NCI-H128 (cell line): ENCODE measurements around the gene DLX2.
"Not testable (repeated sequence)": the region's sequence is repeated elsewhere in the genome, so short reads cannot be mapped to it uniquely, and the experiment has no call there.

Experiments used
- DNase-seq: peaks from one replicate; lab custom pipeline; 2025; ENCODE audit not compliant: unreplicated experiment; lab: John Stamatoyannopoulos, UW

The DLX2 gene

DNA sequence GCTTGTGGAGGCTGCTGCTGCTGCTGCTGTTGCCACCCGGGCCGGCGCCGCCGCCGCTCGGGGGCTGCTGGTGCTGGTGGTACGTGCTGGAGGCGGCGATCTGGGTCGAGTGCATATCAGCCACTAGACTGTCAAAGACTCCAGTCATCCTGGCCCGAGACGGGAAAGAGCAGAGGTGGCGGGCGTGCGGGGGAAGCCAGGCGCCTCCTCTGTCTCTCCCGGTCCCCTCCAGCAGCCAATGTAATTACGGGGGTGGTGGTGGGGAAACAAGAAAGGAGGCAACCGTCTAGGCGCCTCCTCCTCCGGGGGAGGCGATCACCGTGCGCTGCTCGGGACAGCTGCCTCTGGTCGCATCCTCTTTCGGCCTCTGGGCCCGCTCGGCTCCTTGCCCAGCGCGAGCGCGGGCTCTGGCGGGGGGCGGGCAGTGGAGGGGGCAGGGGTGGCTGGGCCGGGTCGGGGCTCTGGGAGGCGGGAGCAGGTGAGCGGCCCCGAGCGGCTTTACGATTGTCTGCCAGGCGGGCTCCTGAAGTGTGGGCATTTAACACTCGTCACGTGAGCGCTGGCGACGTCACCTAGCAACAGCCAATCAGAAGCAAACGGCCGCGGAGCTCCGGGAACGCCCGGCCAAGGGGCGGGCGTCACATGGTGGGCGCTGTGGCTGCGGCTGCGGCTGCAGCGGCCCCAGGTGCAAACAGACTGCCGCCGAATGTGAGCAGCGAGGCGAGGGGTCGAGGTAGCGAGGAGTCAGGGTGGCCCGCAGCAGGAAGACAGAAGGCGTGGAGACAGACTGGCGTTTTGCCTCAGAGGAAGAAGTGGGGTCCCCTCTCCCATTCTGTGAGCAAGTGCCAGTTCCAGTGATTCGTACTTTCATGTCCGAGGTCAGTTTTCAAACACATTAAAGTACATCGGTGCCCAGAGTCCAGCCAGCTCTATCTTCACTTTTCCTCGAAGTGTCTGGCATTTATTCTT is at the start of gene DLX2:
Gene DLX2, minus strand, starts transcription at position 510 of the 969 bp plus-strand sequence. Its CDS starts 362 bp downstream, at position 148.
- DNase-seq, result peak; percentile 79

GRCh38 chr2:172147944-172148650 is 45.4 kb upstream of the DLX2 start:
- DNase-seq, result no peak

GRCh38 chr2:172143817-172144216 is 41.1 kb upstream of the DLX2 start:
- no peak for DNase-seq

- not testable (repeated sequence) for DNase-seq
These were observed 36.0 kb upstream of the DLX2 start for GRCh38 chr2:172138727-172139126.

DNA sequence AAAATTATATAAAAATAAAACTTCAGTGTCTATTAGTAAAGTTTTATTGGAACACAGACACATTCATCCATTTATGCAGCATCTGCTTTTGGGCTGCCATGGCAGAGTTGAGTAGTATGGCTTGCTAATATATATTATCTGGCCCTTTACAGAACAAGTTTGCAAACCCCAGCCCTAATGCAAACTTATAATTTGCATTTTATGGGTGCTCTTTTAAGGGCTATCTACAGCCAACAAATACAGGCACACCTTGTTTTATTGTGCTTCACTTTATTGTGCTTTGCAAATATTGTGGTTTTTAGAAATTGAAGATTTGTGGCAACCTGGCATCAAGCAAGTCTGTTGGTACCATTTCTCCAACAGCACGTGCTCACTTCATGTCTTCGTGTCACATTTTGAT is 35.2 kb upstream of the DLX2 start:
- DNase-seq, result no peak

- DNase-seq, result no peak
These were observed 34.4 kb upstream of the DLX2 start for GRCh38 chr2:172137109-172137508.

GRCh38 chr2:172135446-172135845 is 32.7 kb upstream of the DLX2 start:
- no peak for DNase-seq

DNA sequence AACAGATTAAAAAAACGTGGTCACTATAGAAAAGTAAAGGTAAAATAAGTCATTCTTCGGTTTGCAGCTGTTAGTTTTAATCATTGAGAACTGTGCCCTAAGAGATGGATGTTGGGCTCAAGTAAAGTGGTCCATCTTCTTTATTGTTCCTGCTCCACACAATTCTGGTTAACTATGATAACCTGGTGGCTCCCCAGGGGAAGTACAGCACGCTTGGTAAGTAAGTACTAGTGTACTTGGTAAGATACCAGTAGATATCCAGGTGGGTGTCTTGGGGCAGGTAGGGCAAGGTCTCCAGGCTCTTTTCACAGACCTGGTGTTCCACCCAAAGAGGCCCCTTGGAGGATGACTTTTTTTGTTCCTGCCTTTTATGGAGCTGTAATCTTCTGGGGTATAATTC is 31.6 kb upstream of the DLX2 start:
- DNase-seq, result no peak

DNA sequence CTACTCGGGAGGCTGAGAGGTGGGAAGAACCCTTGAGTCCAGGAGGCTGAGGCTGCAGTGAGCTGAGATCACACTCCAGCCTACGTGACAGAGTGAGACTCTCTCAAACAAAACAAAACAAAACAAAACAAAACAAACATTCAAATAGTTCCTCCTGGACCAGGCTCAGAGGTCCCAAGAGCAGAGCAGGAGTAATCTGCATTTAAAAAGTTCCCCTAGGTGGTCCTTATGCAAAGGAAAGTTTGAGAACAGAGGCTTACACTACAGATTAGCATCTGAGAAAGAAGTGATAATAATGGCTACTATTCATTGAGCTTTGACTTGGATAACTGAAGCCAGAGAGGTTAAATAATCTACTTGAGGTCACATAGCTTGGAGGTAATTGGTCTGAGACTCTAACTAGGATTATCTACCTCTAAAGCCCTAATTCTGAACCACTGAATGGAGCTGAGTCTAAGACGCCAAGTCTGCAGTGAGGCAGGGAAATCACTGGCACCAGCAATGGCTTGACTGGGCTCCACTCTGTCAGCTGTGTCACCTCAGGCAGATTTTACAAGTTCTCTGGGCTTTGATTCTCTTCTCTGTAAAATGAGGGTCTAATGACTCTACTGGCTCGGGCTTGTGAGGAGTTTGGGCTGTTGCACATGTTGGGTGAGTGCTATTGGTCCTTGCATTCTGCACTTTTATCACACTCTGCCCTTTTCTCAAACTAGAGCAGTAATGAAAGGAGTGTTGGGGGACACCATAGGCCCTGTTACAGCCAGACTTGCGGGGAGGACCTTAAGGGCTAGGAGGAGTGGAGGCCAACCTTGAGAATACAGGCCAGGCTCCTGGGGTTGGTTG is 29.2 kb upstream of the DLX2 start:
- no peak for DNase-seq

DNA sequence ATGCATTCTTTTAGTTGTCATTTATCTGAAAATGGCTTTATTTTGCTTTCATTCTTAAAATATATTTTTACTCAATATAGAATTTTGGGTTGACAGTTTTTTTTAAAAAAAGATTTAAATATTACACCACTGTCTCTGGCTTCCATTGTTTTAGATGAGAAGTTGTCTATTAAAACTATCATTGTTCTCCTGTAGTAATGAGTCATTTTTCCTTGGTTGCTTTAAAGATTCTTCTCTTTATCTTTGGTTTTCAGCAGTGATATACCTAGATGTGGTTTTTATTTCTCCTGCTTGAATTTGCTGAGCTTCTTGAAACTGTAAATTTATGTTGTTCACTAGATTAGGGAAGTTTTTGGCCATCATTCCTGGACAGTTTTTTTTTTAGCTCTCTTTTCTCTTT is 26.7 kb upstream of the DLX2 start:
- no peak for DNase-seq

DNA sequence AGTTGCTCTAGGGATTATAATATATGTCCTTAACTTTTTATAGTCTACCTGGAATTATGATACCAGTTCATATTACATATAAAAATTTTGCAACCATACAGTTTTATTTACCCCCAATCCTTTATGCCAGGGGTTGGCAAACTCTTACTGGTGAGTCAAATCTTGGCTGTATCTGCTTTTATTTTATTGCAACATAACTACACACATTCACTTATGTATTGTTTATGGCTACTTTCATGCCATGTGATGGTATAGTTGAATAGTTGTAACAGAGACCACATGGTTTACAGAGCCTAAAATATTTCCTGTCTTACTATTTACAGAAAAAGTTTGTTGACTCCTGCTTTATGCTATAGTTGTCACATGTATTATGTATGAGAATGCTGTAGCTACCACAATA is 25.8 kb upstream of the DLX2 start:
- no peak for DNase-seq

DNA sequence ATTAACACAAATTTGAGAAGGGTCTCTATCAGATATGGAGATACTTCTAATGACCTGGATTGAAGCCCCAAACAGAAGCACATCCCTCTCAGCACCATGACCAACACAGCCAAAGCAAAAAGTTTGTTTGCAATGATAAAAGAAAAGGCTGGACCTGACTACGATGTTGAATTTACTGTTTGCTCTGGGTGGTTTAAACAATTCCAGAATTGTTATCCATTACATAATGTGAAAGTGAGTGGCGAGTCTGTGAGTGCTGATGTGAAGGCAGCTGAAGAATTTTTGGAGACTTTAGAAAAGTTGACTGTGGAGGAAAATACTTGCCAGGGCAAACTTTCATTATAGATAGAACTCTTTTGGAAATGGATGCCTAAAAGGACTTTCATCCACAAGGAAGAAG is 17.4 kb upstream of the DLX2 start:
- DNase-seq, result no peak

- DNase-seq, result no peak
These were observed 16.4 kb upstream of the DLX2 start for GRCh38 chr2:172119089-172119488.

GRCh38 chr2:172116107-172116506 is 13.4 kb upstream of the DLX2 start:
- no peak for DNase-seq

DNA sequence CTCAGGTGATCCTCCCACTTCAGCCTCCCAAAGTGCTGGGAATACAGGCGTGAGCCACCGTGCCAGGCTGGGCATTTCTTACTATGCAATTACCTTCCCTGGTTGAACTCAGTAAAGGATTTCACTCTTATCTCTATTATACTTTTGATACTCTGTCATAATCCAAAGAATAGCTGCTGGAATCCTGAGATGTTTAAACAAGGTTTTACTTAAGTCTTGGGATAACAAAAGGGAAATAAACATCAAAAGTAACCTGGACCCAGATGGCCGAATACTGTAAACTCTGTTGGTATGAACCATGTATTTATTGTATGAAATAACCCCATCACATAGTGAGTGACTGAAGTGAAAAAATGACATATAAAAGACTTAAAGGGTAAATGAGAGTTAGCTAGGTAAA is 11.9 kb upstream of the DLX2 start:
- no peak for DNase-seq

- not testable (repeated sequence) for DNase-seq
These were observed 11.5 kb upstream of the DLX2 start for GRCh38 chr2:172114176-172114575.

GRCh38 chr2:172113617-172114016 is 10.9 kb upstream of the DLX2 start:
- no peak for DNase-seq

DNA sequence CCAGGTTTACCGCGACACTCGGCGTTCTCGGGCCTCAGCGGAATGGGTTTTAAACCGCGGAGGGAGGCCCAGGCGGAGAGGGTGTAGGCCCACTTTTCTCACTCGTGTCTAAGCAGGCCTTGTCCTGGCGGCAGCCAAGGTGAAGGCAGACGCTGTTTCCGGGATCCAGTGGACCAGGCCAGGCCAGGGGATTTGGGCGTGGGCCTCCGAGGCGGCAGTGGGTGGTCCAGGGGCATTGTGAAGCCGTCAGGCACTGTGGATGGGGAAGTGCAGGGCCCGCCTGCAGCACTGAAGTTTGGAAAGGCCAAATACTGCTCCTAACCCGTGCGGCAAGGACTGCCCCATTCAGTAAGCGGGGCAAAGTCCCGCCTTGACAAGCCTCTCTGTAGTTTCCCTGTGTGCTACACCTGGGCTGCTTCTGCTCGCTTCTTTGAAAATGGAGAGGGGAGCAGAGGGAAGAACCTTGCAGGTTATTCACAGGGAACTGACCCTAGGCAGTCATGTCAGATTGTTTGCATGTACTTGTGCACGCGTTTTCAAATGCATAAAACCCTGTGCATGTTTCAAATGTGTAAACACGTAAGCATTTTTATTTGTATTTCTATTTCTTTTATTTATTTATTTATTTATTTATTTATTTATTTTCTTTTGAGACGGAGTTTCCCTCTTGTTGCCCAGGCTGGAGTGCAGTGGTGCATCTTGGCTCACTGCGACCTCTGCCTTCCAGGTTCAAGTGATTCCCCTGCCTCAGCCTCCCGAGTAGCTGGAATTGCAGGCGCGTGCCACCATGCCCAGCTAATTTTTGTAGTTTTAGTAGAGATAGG is 7.5 kb upstream of the DLX2 start:
- DNase-seq, result no peak

- DNase-seq, result no peak
These were observed 6.7 kb upstream of the DLX2 start for GRCh38 chr2:172109256-172109987.

DNA sequence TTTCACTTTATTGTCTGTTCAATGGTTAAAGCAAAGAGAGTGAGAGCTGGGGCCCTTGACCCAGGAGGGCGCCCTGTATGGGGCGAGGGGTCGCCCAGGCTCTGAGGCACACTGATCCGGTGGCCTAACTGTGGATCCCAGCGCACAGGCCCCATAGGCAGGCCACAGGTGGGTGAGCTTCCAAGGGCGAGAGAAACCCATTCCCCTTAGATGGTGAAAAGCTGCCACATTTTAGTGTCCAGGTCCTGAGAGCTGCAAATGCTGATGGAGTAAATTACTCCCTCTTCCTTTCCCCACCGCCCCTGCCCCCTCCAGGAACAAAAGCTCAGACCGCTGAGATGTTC is 5.9 kb upstream of the DLX2 start:
- DNase-seq, result no peak
